Activated CD8-positive, alpha-beta T cell treated with anti-CD3 and anti-CD28 coated beads, Interleukin-2, amount 10 ng/mL, durations not matched to agents 7 days and 5 days (primary cell): ENCODE measurements around the gene AFAP1. TPM values are rescaled to one million over a fixed set of nuclear protein-coding genes. Genes with fewer than 3 reads are reported as not detected.

ENCODE experiments used
- ATAC-seq: fragments of 150-1000 bp; cut with Tn5 transposase; one replicate; pipeline ENCODE4 v1.10.0; 2021; ENCODE audit warnings: moderate library complexity
- CTCF ChIA-PET: fragments of 350-600 bp; sonication (Branson Sonifier 250); formaldehyde crosslinking; loops from one replicate; lab custom pipeline; 2021; ENCODE audit warnings: antibody characterized with exemption; lab: Charles Lee
- POLR2A ChIA-PET: fragments of 350-600 bp; sonication (Branson Sonifier 250); formaldehyde crosslinking; loops from one replicate; lab custom pipeline; 2021; ENCODE audit warnings: antibody characterized with exemption; lab: Charles Lee
- DNase-seq: peaks from one replicate; pipeline ENCODE4 v3.0.0-alpha.2; 2020
- H3K27ac Mint-ChIP-seq: one replicate; pipeline ENCODE4 v1.8.0; 2021; ENCODE audit warnings: mild to moderate bottlenecking, mixed read lengths
- H3K27me3 Mint-ChIP-seq: one replicate; pipeline ENCODE4 v1.8.0; 2021; ENCODE audit warnings: low read depth, mixed read lengths
- H3K36me3 Mint-ChIP-seq: one replicate; pipeline ENCODE4 v1.8.0; 2021; ENCODE audit warnings: low read depth, mixed read lengths
- H3K4me1 Mint-ChIP-seq: one replicate; pipeline ENCODE4 v1.8.0; 2021; ENCODE audit warnings: low read depth, mixed read lengths
- H3K4me3 Mint-ChIP-seq: one replicate; pipeline ENCODE4 v1.8.0; 2021; ENCODE audit warnings: mild to moderate bottlenecking, mixed read lengths
- H3K9me3 Mint-ChIP-seq: one replicate; pipeline ENCODE4 v1.8.0; 2022; ENCODE audit warnings: mixed read lengths; ENCODE audit not compliant: insufficient read depth
- total RNA-seq, 2 experiments: library from RNA; stranded (reverse); gene quantifications; one replicate each; pipeline ENCODE4 v1.2.3, GENCODE V29; 2021

The AFAP1 gene
- total RNA-seq, 2 experiments from 2014 or later, result 5.3 to 6.2 TPM

DNA sequence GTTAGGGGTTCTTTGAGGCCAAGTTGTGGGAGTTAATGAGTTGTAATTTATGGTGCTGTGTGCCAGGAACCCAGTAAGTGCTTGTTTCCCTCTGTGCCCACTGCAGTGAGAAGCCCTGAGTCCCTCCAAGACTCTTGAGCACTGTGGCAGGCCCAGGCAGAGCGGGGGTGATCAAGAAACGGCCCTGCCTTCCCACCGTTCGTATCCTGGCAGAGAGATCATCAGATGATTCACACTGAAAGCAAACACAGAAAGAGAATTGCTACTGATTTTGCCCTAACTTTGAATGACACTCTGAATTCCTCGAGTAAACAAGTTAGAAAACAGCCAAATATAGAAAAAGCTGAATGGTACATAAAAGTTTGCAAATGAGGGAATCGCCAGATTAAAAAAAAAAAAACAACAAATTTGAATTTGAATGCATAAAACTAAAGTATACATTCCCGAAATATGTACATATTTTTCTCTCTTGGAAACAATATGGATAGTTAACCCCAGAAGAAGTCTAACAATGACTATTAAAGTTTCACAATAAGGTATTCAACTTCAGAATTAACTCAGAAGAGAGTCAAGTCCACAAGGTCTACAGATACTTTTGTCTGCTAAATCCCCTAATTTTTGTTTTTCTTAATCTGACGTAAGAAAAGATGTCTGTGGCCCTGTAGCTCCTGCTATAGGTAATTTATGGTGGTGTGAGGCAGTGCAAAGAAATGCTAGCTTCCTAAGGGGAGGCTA is 71.8 kb downstream of the AFAP1 start:
- ATAC-seq, result no peak

DNA sequence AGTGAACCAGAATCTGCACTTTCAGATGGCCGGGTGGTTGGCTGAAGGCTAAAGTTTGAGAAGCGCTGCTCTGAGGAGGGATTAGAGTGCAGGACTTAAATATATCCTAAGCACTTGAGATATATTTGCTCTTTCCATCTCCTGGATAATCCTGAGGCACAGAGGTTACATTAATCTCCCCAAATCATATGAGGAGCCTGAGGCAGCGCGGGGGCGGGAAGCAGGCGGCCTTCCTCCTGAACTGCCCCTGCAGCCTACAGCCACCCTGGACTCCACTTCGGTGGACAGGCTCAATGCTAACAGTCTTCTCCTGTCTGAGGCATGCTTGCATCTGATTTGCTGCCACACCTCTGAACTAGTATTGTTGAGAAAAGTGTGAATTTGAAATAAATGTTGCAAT is 72.5 kb downstream of the AFAP1 start:
- Mint-ChIP-seq H3K4me1 (peaks cover 18% of the 10 kb centered on the region), H3K27me3 (no peaks in the 10 kb centered on the region), H3K27ac (no peak overlapping the region), H3K4me3 (no peak overlapping the region), H3K9me3 (peaks cover 7% of the 10 kb centered on the region), H3K36me3 (peaks cover 9% of the 10 kb centered on the region)
- CTCF ChIA-PET, result no interaction called here
- POLR2A ChIA-PET, result no interaction called here
- DNase-seq (no peak), ATAC-seq (no peak)

More for the DNA sequence above, 71.8 kb downstream of the AFAP1 start:
- Mint-ChIP-seq H3K36me3 (peaks cover 9% of the 10 kb centered on the region), H3K27me3 (no peaks in the 10 kb centered on the region), H3K9me3 (peaks cover 7% of the 10 kb centered on the region), H3K4me3 (no peak overlapping the region), H3K4me1 (peaks cover 18% of the 10 kb centered on the region), H3K27ac (no peak overlapping the region)
- DNase-seq, result no peak
- ChIA-PET POLR2A (interaction anchor here (0.6 to 1.0 kb wide), 2 partner anchors 13 to 18 kb away, joined by 3 to 4 read pairs; no protein-coding TSS in a partner anchor), CTCF (interaction anchor here (1.0 to 1.1 kb wide), 2 partner anchors 9 to 22 kb away, joined by 3 to 4 read pairs; no protein-coding TSS in a partner anchor)

DNA sequence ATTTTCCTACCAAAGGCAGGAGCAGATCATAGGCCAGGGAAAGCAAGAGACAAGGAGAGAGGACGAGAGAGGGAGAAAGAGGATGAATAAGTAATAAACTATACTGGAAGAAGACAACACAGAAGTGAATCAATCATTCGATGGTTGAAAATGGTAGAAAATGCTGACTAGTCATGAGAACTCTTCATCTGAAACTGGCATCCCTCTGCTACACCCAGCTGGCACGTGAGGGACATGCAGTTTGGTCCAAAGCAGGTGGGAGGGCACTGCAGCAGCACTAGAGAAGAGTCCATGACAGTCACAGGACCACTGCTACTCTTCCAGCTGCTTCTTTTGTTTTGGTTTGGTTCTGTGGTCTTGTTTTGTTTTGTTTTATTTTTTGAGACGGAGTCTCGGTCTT is 74.1 kb downstream of the AFAP1 start:
- ChIA-PET POLR2A (interaction anchor here (1.1 kb wide), 1 partner anchor 10 kb away, joined by 6 read pairs; no protein-coding TSS in a partner anchor), CTCF (interaction anchor here (1.3 to 1.6 kb wide), 3 partner anchors 20 to 103 kb away, joined by 3 read pairs; no protein-coding TSS in a partner anchor)
- Mint-ChIP-seq H3K4me3 (no peak overlapping the region), H3K36me3 (peaks cover 9% of the 10 kb centered on the region), H3K4me1 (peaks cover 18% of the 10 kb centered on the region), H3K27ac (no peak overlapping the region), H3K9me3 (peaks cover 7% of the 10 kb centered on the region), H3K27me3 (no peaks in the 10 kb centered on the region)
- DNase-seq (no peak), ATAC-seq (no peak)

DNA sequence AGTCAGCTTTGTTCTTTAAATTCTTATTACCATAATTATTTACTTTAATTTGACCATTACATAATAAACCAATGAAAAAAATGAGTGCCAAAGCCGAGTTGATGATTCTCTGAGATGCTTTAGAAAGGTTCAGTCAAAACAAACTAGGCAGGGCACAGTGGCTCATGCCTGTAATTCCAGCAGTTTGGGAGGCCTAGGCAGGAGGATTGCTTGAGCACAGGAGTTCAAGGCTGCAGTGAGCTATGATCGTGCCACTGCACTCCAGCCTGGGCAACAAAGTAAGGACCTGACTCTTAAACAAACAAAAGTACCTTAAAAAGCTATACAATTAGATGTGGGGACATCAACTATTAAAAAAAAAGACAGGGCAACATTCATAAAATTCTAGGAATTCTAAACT is 75.0 kb downstream of the AFAP1 start:
- Mint-ChIP-seq H3K9me3 (peaks cover 7% of the 10 kb centered on the region), H3K36me3 (peaks cover 9% of the 10 kb centered on the region), H3K27ac (no peak overlapping the region), H3K27me3 (no peaks in the 10 kb centered on the region), H3K4me3 (no peak overlapping the region), H3K4me1 (peaks cover 18% of the 10 kb centered on the region)
- CTCF ChIA-PET, result interaction anchor here (1.0 to 2.0 kb wide), 7 partner anchors 10 to 123 kb away, joined by 3 to 10 read pairs (median 4); no protein-coding TSS in a partner anchor
- ATAC-seq, result peak; percentile 41
- POLR2A ChIA-PET, result interaction anchor here (1.1 kb wide), 1 partner anchor 10 kb away, joined by 6 read pairs; no protein-coding TSS in a partner anchor
- DNase-seq, result no peak

DNA sequence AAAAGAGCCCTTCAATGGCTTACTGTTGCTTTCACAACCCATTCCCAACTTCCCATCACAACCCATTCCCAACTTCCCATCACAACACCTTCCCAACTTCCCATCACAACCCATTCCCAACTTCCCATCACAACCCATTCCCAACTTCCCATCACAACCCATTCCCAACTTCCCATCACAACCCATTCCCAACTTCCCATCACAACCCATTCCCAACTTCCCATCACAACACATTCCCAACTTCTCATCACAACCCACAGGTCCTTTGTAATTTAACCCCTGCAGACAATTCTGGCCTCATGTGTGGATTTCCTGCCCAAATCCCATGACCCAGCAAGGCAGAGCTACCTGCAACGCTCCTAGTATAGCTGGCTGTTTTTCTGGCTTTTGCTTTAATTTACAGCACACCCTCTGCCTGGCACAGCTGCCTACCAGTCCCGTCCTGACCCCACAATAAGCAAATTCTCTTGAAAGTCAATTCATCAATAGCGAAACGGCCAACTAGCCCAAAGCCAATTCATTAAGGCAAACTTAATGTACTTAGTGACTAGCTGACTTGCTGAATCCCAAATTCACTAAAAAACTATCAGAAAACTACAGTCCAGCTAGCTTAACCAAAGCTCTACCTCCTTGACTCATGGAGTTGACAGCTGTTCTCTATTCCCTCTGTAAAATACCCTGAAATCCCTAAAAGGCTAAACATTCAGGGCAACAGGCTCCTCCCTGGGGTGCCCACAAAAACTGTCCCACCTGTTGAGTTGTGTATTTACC is 75.6 kb downstream of the AFAP1 start:
- Mint-ChIP-seq H3K27me3 (no peaks in the 10 kb centered on the region), H3K27ac (peak overlapping the region; percentile 68), H3K9me3 (peaks cover 7% of the 10 kb centered on the region), H3K4me1 (peaks cover 18% of the 10 kb centered on the region), H3K4me3 (peak overlapping the region; percentile 34), H3K36me3 (peaks cover 9% of the 10 kb centered on the region)
- DNase-seq, result peak; percentile 50
- peak; percentile 69 for ATAC-seq
- ChIA-PET POLR2A (no interaction called here), CTCF (interaction anchor here (1.0 to 2.0 kb wide), 7 partner anchors 10 to 124 kb away, joined by 3 to 10 read pairs (median 4); no protein-coding TSS in a partner anchor)

DNA sequence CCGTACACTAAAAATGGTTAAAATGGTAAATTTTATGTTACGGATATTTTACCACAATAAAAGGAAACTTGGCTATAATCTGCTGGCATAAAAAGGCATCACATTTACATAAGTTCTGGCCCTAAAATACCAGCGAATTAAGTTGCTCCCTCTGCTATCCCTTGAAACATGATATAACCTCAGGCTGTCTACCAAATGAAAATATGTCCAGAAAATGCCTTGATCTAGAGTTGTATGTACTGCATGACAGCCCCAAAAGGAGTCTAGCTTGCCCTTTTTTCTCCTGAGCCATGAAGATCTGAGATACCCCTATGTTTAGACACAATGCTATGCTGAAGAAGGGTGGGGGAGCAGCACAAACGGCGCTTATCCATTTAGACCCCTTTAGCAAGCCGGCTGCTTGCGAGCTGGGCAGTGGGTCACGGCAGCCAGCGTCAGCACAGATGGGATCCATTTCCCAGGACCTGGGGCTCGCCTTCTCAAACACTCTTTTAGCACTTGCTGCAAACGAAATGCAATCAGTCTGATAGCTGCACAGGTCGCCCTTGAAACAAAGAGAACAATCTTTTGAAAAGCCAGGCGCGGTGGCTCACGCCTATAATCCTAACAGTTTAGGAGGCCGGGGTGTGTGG is 77.0 kb downstream of the AFAP1 start:
- no peak for ATAC-seq
- peaks cover 7% of the 10 kb centered on the region for H3K36me3 Mint-ChIP-seq
- H3K9me3 Mint-ChIP-seq, result peaks cover 7% of the 10 kb centered on the region
- H3K27ac Mint-ChIP-seq, result no peak overlapping the region
- no peak for DNase-seq
- H3K4me3 Mint-ChIP-seq, result no peak overlapping the region
- CTCF ChIA-PET, result no interaction called here
- H3K27me3 Mint-ChIP-seq, result no peaks in the 10 kb centered on the region
- POLR2A ChIA-PET, result no interaction called here
- H3K4me1 Mint-ChIP-seq, result peaks cover 10% of the 10 kb centered on the region

DNA sequence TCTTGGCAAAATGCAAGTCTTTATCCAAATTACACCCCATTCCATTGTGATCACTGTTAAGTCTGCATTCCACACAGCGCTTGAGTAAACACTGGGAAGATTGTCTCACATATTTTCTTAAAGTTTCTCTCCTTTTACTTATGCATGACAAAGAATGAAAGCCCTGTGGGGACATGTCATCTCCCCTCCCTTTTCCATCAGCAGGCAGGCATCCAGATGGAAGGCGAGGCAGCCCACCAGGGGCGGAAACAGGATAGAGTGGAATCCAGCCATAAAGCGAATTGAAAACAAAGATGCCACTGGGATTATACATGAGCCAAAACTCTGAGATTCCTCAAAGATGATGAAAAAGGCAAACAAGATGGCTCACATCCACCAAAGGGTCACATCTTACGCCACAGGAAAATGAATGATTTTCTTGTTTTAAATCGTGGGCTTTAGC is 78.2 kb downstream of the AFAP1 start:
- ChIA-PET CTCF (no interaction called here), POLR2A (no interaction called here)
- peaks cover 6% of the 10 kb centered on the region for H3K36me3 Mint-ChIP-seq
- H3K9me3 Mint-ChIP-seq, result peaks cover 7% of the 10 kb centered on the region
- ATAC-seq (no peak), DNase-seq (no peak)
- H3K4me1 Mint-ChIP-seq, result peaks cover 15% of the 10 kb centered on the region
- no peak overlapping the region for H3K27ac Mint-ChIP-seq
- no peaks in the 10 kb centered on the region for H3K27me3 Mint-ChIP-seq
- no peak overlapping the region for H3K4me3 Mint-ChIP-seq

DNA sequence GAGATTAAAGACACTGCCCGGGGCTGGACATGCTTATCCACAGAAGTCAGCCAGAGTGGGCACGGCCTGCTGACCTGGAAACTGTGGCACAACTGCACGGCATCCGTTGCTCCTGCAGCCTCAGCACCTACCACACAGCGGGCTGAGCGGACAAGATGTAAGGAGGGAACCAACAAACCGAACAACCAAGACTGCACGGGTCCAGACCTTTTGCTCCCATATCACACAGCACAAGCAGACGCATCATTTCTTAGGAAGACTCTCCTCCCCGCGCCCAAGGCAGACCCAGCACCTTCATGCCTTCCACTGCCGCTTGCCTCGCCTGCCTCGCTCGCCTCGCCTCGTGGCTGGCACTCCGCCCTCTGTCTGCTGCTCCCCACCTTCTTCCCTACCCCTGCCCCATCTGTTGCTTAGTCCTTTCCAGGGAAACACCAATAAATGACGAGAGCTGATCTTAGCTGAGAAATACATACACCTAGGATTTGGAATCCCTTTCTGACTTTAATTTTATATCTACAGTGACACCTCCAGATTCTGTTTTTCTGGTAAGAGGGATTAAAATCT is 79.0 kb downstream of the AFAP1 start:
- no peaks in the 10 kb centered on the region for H3K27me3 Mint-ChIP-seq
- ATAC-seq, result no peak

DNA sequence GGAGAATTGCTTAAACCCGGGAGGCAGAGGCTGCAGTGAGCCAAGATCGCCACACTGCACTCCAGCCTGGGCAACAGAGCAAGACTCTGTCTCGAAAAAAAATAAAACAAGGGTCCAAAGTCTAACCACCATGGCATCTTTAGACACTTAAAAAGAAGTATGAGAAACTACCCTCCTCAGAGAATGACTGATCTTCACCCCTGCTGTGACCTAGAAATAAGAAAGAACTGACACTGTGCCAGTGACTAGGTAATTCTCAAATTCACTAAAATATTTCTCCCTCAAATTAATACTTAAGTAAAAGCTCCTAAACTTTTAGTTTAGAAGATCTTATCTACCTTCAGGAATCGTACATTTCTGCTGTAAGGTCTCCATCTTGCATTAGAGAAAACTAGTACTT is 80.3 kb downstream of the AFAP1 start:
- DNase-seq (no peak), ATAC-seq (no peak)
- CTCF ChIA-PET, result interaction anchor here (1.2 kb wide), 1 partner anchor 16 kb away, joined by 3 read pairs; no protein-coding TSS in a partner anchor
- no peaks in the 10 kb centered on the region for H3K27me3 Mint-ChIP-seq
- POLR2A ChIA-PET, result no interaction called here
- H3K4me1 Mint-ChIP-seq, result peaks cover 33% of the 10 kb centered on the region
- no peak overlapping the region for H3K27ac Mint-ChIP-seq
- H3K4me3 Mint-ChIP-seq, result no peak overlapping the region
- H3K36me3 Mint-ChIP-seq, result peaks cover 5% of the 10 kb centered on the region
- H3K9me3 Mint-ChIP-seq, result peaks cover 7% of the 10 kb centered on the region

More for the DNA sequence above, 79.0 kb downstream of the AFAP1 start:
- Mint-ChIP-seq H3K4me1 (peaks cover 21% of the 10 kb centered on the region), H3K4me3 (no peak overlapping the region), H3K27ac (no peak overlapping the region), H3K36me3 (peaks cover 4% of the 10 kb centered on the region), H3K9me3 (peaks cover 7% of the 10 kb centered on the region)
- POLR2A ChIA-PET, result no interaction called here
- no peak for DNase-seq
- CTCF ChIA-PET, result no interaction called here

DNA sequence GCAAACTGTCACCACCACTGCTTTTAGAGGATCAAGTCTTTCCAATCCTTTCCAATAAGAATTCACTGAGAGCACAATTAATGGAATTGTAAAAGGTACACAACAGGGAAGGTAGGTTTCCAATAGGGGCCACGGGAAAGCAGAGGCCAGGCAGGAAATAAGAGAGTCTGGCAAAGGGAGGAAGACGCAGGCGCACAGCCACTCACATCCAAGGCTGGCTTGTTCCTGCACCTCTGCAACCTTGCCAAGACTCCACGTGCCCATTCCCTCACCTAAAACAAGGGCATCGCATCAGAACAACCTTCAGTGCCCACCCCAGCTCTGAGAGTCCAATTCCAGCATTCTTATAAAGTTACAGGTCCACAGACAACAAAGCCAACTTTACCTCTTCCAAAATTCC is 81.2 kb downstream of the AFAP1 start:
- no peak for ATAC-seq
- Mint-ChIP-seq H3K4me3 (no peak overlapping the region), H3K4me1 (peaks cover 41% of the 10 kb centered on the region), H3K27ac (no peak overlapping the region), H3K36me3 (peaks cover 9% of the 10 kb centered on the region), H3K9me3 (no peaks in the 10 kb centered on the region), H3K27me3 (peaks cover under 1% of the 10 kb centered on the region)
- ChIA-PET POLR2A (no interaction called here), CTCF (interaction anchor here (1.2 kb wide), 1 partner anchor 15 kb away, joined by 3 read pairs; no protein-coding TSS in a partner anchor)
- DNase-seq, result no peak

DNA sequence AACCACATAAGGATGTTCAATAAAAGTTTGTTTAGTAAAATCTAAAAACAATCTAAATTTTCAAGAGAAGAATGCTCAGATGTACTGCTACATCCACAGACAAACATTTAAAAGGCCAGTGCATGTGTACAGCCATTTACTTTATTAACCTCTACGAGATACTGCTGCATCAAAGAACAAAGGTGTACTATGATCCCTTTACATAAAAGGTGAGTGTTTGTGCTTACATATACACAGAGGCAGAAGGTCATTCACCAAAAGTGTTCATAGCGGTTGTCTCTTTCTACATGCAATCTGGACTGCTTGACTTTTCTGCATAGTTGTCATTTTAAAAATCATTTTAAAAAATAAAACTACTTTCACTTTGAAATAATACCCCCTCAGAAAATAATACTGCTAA is 81.7 kb downstream of the AFAP1 start:
- H3K36me3 Mint-ChIP-seq, result peaks cover 11% of the 10 kb centered on the region
- H3K4me3 Mint-ChIP-seq, result no peak overlapping the region
- ATAC-seq (no peak), DNase-seq (no peak)
- H3K4me1 Mint-ChIP-seq, result peaks cover 44% of the 10 kb centered on the region
- no peak overlapping the region for H3K27ac Mint-ChIP-seq
- ChIA-PET CTCF (no interaction called here), POLR2A (no interaction called here)
- H3K27me3 Mint-ChIP-seq, result peaks cover 2% of the 10 kb centered on the region
- H3K9me3 Mint-ChIP-seq, result no peaks in the 10 kb centered on the region
